ENCODE results near the gene SLIT1. TPM values are rescaled to one million over a fixed set of nuclear protein-coding genes. Genes with fewer than 3 reads are reported as not detected.

SLIT1 gene
- total and polyA plus RNA-seq, 8 donors, result 0.20 to 7.0 (median 3.7) TPM

GRCh38 chr10:97081621-97082235 lies 104.0 kb downstream of the SLIT1 start:
- H3K36me3 ChIP-seq, result no peaks in the 10 kb centered on the region
- intact Hi-C loops (cut with DNase I), result no loop called here
- peaks cover 0 to 50% of the 10 kb centered on the region in 2 donors for H3K27me3 ChIP-seq
- no peaks in the 10 kb centered on the region for H3K4me1 ChIP-seq
- ATAC-seq (peak; percentile 95), DNase-seq (peak in 3 of 4 donors; percentile 45 to 74 (median 61))
- TF ChIP-seq CTCF (IDR thresholded peaks at IDR 0.05), result peak; percentile 34 to 71
- no peak overlapping the region for H3K27ac ChIP-seq
- no peaks in the 10 kb centered on the region for H3K9me3 ChIP-seq
- H3K4me3 ChIP-seq, result no peak overlapping the region

- Histone ChIP-seq H3K36me3 (no peaks in the 10 kb centered on the region), H3K27me3 (peaks cover 0 to 50% of the 10 kb centered on the region in 2 donors), H3K9me3 (no peaks in the 10 kb centered on the region), H3K27ac (no peak overlapping the region), H3K4me3 (no peak overlapping the region), H3K4me1 (no peaks in the 10 kb centered on the region)
- intact Hi-C loops (cut with DNase I), result no loop called here
- DNase-seq, result no peak
- TF ChIP-seq CTCF (IDR thresholded peaks at IDR 0.05), result no peak
- no peak for ATAC-seq
Measured at GRCh38 chr10:97080051-97080776, 105.5 kb downstream of the SLIT1 start.

- no peaks in the 10 kb centered on the region for H3K36me3 ChIP-seq
- no peak overlapping the region for H3K27ac ChIP-seq
- no peak for TF ChIP-seq CTCF (IDR thresholded peaks at IDR 0.05)
- intact Hi-C loops (cut with DNase I), result no loop called here
- H3K4me1 ChIP-seq, result no peaks in the 10 kb centered on the region
- DNase-seq (no peak), ATAC-seq (no peak)
- no peaks in the 10 kb centered on the region for H3K9me3 ChIP-seq
- H3K4me3 ChIP-seq, result no peak overlapping the region
- H3K27me3 ChIP-seq, result peaks cover 0 to 52% of the 10 kb centered on the region in 2 donors
Measured at GRCh38 chr10:97079448-97079847, 106.3 kb downstream of the SLIT1 start.

- DNase-seq (no peak), ATAC-seq (no peak)
- Histone ChIP-seq H3K27ac (no peak overlapping the region), H3K27me3 (peaks cover 0 to 52% of the 10 kb centered on the region in 2 donors), H3K4me1 (no peaks in the 10 kb centered on the region), H3K9me3 (no peaks in the 10 kb centered on the region), H3K36me3 (no peaks in the 10 kb centered on the region), H3K4me3 (no peak overlapping the region)
- no peak for TF ChIP-seq CTCF (IDR thresholded peaks at IDR 0.05)
- intact Hi-C loops (cut with DNase I), result no loop called here
Measured at GRCh38 chr10:97078938-97079445, 106.8 kb downstream of the SLIT1 start.

GRCh38 chr10:97078261-97078937 lies 107.4 kb downstream of the SLIT1 start:
- no peak overlapping the region for H3K4me3 ChIP-seq
- H3K4me1 ChIP-seq, result no peaks in the 10 kb centered on the region
- TF ChIP-seq CTCF (IDR thresholded peaks at IDR 0.05), result no peak
- H3K27me3 ChIP-seq, result peaks cover 0 to 53% of the 10 kb centered on the region in 2 donors
- DNase-seq (no peak), ATAC-seq (no peak)
- H3K9me3 ChIP-seq, result no peaks in the 10 kb centered on the region
- H3K36me3 ChIP-seq, result no peaks in the 10 kb centered on the region
- intact Hi-C loops (cut with DNase I), result no loop called here
- no peak overlapping the region for H3K27ac ChIP-seq
